Activated CD8-positive, alpha-beta memory T cell treated with anti-CD3 and anti-CD28 coated beads, Interleukin-2, amount 50 U/mL, for 1 hour (primary cell): ENCODE measurements around the gene RPL7A.
"Not testable (repeated sequence)": the region's sequence is repeated elsewhere in the genome, so short reads cannot be mapped to it uniquely, and the experiment has no call there.

Experiments used
- DNase-seq: peaks from one replicate; pipeline ENCODE4 v3.0.0-alpha.2; 2020; ENCODE audit errors: extremely low read depth

Gene RPL7A

DNA sequence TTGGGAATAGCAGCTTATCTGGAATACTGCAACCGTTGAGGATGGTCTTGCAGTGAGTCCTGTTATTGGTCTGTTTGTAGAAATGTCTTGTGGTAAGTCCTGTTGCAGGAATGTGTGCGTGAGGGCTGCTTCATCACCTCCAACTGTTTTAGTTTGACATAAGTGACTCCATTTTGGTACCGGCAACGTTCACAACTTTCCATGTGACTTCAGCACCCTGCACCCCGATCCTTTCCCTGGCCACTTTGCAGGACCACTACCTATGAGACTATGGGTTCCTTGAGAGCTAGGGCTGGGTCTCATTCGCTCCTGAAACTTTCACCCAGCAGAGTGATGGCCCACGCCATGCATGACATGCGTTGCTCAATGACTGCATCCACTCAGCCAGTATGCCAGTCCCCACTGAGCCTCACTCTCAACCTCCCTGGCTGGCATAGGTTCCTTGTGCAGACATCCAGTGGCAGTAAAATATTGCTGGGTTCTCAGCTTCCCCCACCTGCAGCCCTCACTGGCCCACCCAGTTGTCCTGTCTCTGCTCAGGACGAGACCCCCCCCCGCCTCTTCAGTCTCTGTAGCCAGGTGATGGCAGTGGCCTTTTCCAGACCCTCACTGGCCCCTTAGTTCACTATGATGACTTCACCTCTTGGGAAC lies 20.1 kb upstream of the RPL7A start:
- no peak for DNase-seq

DNA sequence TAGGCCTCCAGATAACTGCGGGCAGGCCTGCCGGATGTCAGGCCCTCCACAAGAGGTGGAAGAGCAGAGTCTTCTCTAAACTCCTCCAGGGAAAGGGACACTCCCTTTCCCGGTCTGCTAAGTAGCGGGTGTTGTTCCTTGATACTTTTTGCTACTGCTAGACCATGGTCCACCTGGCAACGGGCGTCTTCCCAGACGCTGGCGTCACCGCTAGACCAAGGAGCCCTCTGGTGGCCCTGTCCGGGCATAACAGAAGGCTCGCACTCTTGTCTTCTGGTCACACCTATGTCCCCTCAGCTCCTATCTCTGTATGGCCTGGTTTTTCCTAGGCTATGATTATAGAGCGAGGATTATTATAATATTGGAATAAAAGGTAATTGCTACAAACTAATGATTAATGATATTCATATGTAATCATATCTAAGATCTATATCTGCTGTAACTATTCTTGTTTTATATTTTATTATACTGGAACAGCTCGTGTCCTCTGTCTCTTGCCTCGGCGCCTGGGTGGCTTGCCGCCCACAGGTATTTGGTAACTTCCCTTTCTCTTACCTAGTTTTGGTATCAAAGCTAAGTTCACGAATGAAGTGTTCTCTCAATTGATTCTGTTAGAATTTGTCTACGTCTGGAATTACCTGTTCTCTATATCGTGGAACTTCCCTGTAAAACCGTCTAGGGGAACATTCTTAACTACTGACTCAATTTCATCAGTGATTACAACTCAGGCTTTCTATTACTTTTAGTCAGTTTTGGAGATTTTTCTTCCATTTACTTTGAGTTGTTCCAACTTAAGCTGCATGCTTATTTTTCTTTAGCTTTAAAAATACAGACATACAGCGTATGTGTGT lies 18.5 kb upstream of the RPL7A start:
- not testable (repeated sequence) for DNase-seq

DNA sequence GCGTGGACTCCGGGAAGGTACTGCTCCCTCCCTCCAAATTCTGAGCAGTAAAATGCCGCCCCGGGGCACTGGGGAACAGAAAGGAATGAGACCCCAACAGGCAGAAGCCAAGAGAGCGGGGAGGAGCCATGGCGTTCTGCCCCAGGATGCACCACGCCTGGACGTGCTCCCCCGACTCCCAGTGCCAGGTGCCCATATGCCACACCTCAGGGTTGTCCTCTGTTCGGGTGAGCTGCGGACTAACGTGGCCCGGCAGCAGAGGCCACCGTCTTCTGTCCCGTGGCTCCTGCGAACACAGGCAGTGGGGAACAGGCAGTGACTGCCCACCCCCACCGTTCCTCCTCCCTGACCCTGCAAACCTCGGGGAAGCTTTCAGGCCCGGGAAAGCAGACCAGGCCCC lies 16.8 kb upstream of the RPL7A start:
- no peak for DNase-seq

DNA sequence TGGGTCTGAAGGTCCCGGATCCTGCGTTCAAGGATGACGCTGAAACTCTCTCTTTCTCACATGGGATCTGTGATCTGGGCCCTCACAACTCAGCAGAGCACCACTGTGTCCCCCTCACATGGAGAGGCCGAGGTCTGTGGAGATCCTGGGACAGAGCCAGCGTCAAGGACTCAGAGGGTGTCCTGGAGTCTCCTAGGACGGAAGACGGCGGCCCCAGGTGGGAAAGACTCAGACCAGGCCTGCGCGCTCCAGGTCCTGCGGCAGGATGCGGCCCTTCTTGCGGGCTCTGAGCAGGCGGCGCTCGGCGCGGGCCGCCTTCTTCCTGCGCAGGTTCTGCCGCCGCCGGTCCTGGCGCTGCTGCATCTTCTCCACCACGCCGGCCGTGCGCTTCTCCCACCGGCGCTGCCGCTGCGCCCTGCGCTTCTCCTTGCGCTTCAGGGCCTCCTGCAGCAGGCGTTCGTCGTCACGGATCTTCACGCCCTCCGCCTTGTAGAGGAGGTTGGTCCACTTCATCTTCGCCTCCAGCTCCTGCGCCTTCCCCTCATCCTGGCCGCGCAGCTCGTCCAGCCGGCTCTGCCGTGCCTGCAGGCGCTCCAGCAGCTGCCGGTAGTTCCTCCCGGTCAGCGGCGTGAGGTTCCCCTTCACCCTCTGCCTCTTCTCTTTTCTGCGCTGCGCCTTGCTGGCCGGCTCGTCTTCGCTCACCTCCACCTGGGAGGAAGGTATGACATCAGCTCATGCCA lies 16.2 kb upstream of the RPL7A start:
- no peak for DNase-seq

DNA sequence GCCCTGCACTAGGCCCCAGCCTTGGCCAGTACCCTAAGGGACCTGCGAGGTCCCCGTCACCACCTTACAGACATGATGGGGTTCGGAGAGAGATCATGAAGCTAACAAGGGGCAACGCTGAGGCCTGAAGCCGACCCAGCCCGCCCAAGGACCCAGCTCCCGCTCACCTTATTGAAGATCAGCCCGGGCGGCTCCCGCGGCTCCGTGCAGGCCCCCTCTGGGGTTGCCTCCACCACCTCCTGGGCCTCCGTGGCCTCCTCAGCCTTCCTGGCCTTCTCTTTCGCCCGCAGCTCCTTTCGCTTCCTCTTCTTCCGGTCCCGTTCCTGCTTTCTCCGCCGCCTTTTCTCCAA lies 15.7 kb upstream of the RPL7A start:
- no peak for DNase-seq

DNA sequence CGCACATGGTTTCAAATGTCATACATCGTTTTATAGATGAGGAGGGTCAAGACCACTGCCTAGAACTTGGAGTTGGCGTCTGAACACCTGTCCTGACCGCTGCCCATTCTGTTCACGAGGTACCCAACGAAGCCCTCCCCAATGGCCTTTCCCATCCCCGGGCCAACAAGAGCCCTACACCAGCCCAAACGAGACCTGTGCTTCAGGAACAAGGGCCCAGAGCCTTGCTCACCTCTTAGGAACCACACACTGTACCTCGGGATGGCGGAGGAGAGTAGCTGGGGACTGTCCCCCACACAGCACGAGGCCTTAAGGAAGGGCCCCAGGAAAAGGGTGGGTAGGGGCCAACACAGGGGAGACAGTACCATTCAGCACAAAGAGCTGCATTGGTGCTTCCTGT lies 15.0 kb upstream of the RPL7A start:
- DNase-seq: no peak

DNA sequence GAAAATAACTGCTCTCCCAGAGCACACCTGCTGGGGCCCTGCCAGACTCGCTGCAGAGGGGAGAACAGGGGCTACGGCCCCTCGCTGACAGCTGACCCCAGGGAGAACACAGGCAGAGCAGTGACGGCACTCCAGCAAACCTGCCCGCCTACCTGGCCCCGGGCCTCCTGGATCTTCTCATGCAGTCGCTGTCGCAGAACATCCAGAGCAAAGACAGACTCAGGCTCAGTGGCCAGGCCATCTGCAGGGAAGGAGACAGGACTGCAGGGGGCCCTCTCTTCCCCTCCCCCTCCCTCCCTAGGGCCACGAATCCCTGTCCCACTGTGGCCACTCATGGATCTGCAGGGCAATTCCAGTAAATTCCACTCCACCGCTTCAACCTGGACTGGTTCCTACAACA lies 14.5 kb upstream of the RPL7A start:
- no peak for DNase-seq

DNA sequence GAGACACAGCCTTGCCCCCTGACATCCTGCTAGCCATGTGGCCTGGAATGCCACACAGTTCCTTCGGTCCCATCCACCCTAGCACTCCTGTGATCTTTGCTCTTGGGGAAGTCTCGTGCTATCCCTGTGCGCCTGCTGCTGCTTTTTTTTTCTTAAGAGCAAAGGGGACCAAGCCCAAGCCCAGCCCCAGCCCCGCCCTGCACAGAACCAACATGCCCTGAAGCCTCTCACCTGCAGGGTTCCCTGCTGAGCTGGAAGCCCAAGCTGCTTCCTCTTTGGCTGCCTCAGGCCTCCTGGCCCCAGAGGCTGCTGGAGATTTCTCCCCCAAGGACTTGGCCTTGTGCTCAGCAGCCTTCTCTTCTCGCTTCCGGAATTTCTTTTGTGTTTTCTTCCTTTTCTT lies 13.9 kb upstream of the RPL7A start:
- no peak for DNase-seq

DNA sequence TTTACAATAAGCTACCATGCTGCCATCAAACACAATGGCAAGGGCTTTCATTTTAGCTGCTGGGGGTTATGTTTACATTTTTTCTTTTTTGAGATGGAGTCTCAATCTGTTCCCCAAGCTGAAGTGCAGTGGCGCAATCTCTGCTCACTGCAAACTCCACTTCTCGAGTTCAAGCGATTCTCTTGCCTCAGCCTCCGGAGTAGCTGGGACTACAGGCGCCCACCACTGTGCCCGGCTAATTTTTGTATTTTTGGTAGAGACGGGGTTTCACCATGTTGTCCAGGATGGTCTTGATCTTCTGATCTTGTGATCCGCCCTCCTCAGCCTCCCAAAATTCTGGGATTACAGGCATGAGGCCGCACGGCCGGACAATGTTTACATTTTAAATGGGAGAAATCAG lies 13.1 kb upstream of the RPL7A start:
- not testable (repeated sequence) for DNase-seq

DNA sequence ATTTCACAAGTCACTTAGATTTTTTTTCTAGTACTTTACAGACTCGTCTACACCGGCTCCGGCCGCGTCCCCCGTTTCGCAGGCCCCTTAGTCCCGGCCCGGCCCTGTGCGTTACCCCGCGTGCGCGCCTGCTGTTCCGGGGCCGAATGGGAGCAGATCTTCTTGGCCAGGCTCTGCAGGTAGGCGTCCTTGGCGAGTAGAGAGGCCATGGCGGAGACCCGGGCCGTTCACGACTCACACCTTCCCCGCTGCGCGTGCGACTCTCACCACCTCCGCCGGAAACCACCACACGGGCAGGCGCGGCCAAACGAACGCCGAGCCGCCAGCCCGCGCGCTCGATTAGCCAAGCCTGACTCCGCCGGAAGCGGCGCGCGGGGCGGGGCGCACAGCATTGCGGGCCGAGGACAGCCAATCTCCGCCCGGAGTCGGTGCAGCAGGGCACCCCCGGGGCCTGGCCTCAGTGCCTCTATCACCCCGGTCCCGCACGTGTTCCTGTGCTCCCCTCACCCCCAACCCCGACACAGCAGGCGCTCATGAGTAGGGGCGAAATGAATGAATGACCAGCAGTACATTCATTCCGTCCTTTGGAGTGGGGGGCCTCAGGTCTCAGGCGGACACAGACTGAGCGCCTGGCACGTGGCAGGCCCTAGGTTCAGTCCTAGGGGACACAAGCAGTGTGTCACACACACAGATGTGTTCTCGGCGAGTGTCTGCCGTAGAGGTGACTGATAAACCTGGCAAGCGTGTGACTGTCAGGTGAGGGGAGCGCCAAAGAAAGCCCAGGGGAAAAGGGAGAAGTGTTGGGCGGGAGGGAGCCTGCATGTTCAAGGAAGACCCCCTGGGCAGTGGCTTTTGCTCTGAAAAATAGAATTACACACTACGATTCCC lies 11.8 kb upstream of the RPL7A start, which contains the start of gene SURF6:
SURF6 (minus strand) TSS at position 265 of the 888 bp plus-strand sequence; CDS start at position 209, 56 bp downstream.
- peak; percentile 81 for DNase-seq

DNA sequence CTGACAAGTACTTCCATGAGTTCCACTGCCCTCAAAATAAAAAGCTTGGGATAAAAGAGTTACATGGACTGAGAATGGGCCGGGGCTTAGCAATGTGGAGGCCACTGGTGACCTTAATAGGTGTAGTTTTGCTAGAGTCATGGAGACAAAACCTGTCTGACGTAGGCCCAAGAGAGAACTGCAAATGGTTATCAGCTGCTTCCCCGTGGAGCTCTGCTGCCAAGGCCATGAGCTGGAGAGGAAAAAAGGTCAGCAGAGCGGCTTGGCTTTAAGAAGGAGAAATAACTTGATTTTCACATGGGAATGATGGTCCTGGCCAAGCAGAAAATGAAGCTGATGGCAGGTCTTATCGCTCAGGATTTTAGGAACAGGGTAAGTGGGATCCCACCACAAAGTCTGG lies 8.4 kb upstream of the RPL7A start:
- DNase-seq: no peak

DNA sequence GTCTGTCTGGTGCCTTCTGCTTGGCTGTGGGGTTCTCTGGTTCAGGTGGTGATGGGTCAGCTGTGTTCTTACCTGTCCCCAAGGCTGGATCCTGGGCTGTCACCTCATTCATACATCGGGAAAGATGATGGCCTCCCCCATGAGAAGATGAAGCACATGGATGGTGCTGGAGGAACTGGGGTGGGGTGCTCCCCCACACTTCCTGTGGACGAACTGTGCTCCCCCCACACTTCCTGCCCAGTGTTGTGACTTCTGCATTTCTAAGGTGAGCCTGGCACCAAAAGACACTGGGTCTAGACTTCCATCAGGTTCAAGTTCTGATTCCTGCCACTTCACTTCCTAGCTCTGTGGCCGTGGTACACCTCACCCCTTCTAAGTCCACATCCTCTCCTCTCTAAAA lies 7.8 kb upstream of the RPL7A start:
- no peak for DNase-seq

DNA sequence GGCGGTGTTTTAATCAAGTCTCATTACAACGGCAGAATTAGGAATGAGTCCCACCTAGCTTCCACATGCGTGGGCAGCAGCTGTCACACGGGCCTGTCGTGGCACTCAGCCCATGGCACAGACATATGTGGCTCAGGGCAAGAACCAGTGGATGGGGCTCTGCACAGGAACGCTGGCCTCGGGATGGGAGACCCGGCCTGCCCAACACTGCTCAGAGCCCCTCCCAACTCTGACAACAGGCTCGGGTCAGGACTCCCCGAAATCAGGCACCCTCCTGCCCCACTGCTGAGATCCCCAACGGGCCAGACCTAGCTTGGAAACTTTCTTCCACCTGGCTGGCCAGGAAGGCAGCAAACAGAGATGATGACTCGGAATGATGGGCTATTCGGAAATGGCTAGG lies 7.1 kb upstream of the RPL7A start:
- DNase-seq: no peak

DNA sequence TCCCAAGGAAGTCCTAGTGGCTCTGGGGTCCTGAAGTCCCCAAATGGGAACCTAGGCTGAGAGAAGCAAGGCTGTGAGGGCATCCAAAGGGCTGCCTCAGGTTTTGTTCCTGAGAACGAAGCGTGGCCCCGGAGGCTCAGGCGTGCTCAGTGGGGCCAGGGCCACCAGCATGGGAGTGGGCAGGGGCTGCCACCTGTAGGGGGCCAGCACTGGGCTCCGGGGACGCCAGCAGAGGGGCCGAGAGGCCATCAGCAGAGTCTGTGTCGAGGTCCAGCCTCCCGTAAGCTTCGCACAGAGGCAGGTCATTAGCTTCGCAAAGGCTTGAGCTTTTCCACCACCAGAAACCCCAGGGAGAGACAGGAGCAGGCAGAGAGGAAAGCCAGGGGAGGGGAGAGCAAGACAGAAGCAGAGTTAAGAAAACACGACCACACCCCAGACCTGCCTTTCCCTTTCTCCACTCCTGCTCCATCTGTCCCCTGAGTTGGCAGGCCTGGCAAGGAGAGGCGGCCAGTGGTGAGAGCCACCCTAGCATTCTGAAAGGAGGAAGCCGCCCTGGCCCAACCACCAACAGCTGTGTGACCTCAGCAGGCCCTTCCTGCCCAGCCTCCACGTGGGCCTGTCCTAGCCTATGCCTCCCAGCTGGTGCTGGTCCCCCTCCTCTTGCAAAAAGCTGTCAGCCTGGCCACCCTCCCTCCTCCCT lies 6.5 kb upstream of the RPL7A start:
- no peak for DNase-seq

DNA sequence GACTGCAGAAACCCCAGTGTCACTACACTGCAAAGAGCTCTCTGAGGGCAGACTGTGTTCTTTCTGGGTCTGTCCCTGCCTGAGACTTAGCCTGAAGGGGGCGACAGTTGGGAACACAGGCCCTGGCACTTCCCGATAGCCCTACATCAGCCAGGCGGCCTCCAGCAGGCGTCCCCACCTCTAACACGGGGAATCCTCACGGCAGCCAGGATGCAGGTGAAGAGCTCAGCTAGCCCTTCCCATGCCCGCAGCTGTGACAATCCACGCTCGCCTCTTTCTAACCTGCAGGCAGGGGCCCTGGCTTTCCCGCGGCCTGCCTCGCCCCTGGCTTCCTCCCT lies 6.0 kb upstream of the RPL7A start:
- no peak for DNase-seq

DNA sequence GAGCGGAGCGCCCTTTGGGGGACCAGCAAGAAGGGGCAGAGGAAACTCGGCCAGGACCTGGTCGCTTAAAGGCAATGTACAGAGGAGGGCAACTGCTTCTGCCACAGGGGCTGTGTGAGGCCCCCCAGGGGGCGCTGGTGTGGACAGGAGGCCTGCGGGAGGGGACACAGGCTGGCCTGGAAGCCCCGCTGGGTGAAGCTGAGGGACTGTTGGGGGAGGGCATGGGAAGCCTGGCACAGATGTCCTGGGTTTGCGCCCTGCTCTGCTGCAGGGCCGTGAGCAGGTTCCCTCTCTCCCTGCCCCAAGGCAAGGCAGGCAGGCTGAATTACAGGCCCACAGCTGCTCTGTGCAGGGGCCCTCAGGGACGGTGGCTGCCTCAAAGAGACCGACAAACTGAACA lies 5.4 kb upstream of the RPL7A start:
- DNase-seq: no peak

DNA sequence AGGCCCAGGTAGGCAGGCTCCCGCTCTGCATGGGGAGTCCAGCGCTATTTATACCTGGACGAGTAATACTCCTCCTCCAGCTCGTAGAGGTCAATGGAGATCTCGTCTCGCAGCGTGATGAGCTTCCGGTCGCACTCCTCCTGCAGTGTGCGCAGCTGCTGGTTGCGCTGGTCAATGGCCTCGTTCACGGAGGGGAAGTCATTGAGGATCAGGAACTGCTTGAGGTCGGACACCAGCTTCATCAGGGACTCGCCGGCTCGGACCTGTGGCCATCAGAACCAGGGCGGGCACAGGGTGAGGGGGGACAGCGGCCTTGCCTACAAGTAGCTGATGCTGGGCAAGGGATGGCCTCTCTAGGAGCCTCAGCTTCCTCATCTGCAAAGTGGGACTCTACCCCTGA lies 3.9 kb upstream of the RPL7A start:
- DNase-seq: no peak

DNA sequence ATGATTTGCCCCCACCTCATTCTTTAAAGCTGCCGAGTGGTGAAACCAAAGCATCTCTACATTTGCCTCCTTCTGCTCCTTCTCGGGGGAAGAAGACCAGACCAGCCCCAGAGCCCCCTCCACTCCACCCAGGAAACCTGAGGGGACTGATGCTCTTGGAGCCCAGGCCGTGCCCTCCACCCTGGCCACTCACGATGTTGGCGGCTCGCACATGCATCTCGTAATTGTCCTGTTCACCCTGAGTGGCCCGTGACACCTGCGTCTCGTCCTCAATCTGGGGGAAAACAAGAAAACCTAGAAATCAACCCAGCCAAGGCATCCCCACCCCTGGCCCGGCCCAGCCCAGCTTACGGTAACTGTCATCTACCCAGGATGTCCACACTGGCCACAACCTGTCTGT lies 3.0 kb upstream of the RPL7A start:
- DNase-seq: no peak

DNA sequence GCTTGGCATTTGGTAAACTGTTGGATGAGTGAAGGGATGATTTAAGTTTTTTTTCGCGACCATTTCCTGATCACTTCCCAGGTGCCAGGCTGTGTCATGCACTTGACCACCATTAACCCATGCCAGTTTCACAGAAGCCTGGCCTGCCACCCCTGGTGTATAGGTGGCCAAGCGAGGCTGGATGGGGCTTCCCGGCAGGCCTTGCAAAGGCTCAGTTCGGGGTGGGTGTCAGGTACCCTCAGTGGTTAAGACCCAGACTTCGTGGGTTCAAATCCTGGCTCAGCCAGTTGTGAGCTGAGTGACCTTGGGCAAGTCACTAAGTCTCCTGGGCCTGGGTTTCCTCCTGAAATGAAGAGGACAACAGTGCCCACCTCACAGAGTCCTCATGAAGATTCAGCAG lies 2.4 kb upstream of the RPL7A start:
- no peak for DNase-seq

DNA sequence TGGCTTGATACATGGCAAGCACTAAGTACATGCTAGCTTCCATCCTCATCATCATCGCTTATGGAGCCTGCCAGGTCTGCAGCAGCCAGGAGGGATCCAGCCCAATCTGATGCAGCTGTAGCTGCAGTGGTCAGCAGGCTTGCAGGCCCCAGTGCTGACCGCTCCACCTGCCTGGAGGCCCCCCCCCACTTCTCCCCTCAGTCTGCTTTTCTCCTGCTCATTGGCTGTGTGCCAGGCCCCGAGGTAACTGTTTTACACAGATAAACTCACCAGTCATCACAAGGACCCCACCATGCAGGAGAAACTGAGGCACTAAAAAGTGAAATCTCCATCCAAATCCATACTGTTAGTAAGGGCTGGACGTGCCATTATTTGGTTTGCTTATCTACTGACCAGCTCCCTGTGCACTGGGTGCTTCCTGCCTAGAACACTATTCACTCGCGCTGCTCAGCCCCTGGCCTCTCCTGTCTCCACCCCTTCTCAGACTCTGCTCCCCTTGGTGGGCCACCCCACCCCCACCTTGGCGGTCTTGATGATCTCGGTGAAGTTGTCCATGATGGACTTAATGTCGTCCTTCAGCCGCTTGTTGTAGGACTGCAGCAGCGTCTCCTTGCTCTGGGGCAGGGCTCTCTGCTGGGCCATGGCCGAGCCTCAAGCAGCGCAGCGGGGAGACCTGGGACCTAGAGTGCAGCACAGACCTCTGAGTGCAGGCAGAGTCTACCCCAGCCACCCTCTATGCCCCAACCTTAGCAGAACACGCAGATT lies 1.8 kb upstream of the RPL7A start:
- DNase-seq: no peak
